ENCODE data around the gene PCDHB15.
A peak's percentile ranks its signal among the peaks of the same experiment; 100 is the strongest.
"Not testable (repeated sequence)": the region's sequence is repeated elsewhere in the genome, so short reads cannot be mapped to it uniquely, and the experiment has no call there.

PCDHB15 gene

DNA sequence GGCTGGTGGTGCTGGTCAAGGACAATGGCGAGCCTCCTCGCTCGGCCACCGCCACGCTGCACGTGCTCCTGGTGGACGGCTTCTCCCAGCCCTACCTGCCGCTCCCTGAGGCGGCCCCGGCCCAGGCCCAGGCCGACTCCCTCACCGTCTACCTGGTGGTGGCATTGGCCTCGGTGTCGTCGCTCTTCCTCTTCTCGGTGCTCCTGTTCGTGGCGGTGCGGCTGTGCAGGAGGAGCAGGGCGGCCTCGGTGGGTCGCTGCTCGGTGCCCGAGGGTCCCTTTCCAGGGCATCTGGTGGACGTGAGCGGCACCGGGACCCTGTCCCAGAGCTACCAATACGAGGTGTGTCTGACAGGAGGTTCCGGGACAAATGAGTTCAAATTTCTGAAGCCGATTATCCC lies 19.8 kb upstream of the PCDHB15 start:
- H3K27me3 Mint-ChIP-seq (ENCODE audit: low read depth): not testable (repeated sequence)

DNA sequence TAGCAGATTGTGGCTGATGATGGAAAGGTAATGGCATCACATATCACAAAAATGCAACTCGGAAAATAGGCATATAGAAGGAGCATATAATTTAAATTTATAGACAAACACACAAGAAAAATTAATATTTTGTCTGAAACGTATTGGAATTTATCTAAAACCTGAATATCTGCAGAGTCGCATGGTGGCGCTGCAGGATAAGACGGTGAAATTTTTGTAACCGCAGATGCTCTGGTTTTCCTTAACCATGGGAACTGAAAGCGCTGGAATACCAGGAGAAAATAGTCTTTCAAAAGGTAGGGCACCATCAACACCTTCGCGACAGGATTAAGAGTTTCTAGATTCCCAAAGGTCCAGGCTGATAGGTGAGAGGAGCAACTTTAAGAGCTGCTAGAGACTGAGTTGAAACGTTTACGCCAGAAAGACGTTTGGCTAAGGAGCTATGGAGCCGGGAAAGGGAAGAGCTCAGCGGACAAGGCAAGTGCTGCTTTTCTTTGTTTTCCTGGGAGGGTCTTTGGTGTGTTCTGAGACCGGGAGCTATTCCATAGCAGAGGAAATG lies 11.0 kb upstream of the PCDHB15 start:
- Mint-ChIP-seq H3K4me1 (ENCODE audit: low read depth) (peaks cover 2% of the 10 kb centered on the region), H3K4me3 (no peak overlapping the region), H3K27ac (no peak overlapping the region), H3K9me3 (peaks cover 41% of the 10 kb centered on the region), H3K36me3 (ENCODE audit: low read depth) (peaks cover 2% of the 10 kb centered on the region), H3K27me3 (ENCODE audit: low read depth) (peaks cover 3% of the 10 kb centered on the region)

More for the DNA sequence above, 19.8 kb upstream of the PCDHB15 start:
- not testable (repeated sequence) for H3K36me3 Mint-ChIP-seq (ENCODE audit: low read depth); H3K4me1 Mint-ChIP-seq (ENCODE audit: low read depth); H3K4me3 Mint-ChIP-seq; H3K27ac Mint-ChIP-seq
- peaks cover 34% of the 10 kb centered on the region for H3K9me3 Mint-ChIP-seq

DNA sequence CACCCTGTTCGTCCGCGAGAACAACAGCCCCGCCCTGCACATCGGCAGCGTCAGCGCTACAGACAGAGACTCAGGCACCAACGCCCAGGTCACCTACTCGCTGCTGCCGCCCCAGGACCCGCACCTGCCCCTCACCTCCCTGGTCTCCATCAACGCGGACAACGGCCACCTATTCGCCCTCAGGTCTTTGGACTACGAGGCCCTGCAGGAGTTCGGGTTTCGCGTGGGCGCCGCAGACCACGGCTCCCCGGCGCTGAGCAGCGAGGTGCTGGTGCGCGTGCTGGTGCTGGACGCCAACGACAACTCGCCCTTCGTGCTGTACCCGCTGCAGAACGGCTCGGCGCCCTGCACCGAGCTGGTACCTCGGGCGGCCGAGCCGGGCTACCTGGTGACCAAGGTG lies 9.3 kb upstream of the PCDHB15 start:
- H3K4me1 Mint-ChIP-seq (ENCODE audit: low read depth); H3K27me3 Mint-ChIP-seq (ENCODE audit: low read depth); H3K4me3 Mint-ChIP-seq; H3K27ac Mint-ChIP-seq; H3K36me3 Mint-ChIP-seq (ENCODE audit: low read depth): not testable (repeated sequence)
- H3K9me3 Mint-ChIP-seq: peaks cover 59% of the 10 kb centered on the region

DNA sequence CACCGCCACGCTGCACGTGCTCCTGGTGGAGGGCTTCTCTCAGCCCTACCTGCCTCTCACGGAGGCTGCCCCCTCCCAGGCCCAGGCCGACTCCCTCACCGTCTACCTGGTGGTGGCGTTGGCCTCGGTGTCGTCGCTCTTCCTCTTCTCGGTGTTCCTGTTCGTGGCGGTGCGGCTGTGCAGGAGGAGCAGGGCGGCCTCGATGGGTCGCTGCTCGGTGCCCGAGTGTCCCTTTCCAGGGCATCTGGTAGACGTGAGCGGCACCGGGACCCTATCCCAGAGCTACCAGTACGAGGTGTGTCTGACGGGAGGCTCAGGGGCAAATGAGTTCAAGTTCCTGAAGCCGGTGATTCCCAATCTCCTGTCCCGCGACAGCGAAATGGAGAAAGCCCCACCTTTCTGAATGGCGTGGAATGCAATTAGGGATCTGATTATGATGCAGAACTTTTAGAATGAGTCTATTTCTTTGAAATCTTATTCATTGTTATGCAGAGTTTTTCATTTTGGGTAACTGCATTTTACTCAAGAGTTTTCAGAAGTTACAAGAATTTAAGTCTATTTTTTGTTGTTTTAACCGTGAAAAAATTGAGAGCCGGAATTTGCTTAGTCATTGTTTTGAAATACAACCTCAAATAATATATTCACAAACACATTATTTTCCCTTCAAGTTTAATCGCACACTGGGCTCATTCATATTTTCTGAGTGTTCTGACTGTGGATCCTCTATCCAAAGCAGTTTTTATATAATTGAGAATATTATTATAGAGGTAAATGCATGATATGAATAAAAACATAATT lies 8.5 kb upstream of the PCDHB15 start:
- Mint-ChIP-seq H3K27ac (peak overlapping the region; percentile 81), H3K9me3 (peaks cover 56% of the 10 kb centered on the region), H3K4me3 (no peak overlapping the region), H3K27me3 (ENCODE audit: low read depth) (peaks cover 3% of the 10 kb centered on the region), H3K36me3 (ENCODE audit: low read depth) (peaks cover 2% of the 10 kb centered on the region), H3K4me1 (ENCODE audit: low read depth) (peaks cover 2% of the 10 kb centered on the region)

DNA sequence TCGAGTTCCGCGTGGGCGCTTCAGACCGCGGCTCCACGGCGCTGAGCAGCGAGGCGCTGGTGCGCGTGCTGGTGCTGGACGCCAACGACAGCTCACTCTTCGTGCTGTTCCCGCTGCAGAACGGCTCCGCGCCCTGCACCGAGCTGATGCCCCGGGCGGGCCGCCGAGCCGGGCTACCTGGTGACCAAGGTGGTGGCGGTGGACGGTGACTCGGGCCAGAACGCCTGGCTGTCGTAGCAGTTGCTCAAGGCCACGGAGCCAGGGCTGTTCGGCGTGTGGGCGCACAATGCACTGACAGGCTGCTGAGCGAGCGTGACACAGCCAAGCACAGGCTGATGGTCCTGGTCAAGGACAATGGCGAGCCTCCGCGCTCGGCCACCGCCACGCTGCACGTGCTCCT lies 3.7 kb upstream of the PCDHB15 start:
- Mint-ChIP-seq H3K27me3 (ENCODE audit: low read depth) (peaks cover 2% of the 10 kb centered on the region), H3K4me3 (no peak overlapping the region)

DNA sequence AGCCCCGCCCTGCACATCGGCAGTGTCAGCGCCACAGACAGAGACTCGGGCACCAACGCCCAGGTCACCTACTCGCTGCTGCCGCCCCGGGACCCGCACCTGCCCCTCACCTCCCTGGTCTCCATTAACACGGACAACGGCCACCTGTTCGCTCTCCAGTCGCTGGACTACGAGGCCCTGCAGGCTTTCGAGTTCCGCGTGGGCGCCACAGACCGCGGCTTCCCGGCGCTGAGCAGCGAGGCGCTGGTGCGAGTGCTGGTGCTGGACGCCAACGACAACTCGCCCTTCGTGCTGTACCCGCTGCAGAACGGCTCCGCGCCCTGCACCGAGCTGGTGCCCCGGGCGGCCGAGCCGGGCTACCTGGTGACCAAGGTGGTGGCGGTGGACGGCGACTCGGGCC lies 1.8 kb downstream of the PCDHB15 start:
- H3K4me1 Mint-ChIP-seq (ENCODE audit: low read depth); H3K36me3 Mint-ChIP-seq (ENCODE audit: low read depth); H3K27ac Mint-ChIP-seq; H3K27me3 Mint-ChIP-seq (ENCODE audit: low read depth); H3K4me3 Mint-ChIP-seq: not testable (repeated sequence)
- peaks cover 76% of the 10 kb centered on the region for H3K9me3 Mint-ChIP-seq

More for the DNA sequence above, 3.7 kb upstream of the PCDHB15 start:
- peaks cover 5% of the 10 kb centered on the region for H3K36me3 Mint-ChIP-seq (ENCODE audit: low read depth)
- no peak overlapping the region for H3K27ac Mint-ChIP-seq
- H3K9me3 Mint-ChIP-seq: peaks cover 75% of the 10 kb centered on the region
- H3K4me1 Mint-ChIP-seq (ENCODE audit: low read depth): peaks cover 2% of the 10 kb centered on the region

DNA sequence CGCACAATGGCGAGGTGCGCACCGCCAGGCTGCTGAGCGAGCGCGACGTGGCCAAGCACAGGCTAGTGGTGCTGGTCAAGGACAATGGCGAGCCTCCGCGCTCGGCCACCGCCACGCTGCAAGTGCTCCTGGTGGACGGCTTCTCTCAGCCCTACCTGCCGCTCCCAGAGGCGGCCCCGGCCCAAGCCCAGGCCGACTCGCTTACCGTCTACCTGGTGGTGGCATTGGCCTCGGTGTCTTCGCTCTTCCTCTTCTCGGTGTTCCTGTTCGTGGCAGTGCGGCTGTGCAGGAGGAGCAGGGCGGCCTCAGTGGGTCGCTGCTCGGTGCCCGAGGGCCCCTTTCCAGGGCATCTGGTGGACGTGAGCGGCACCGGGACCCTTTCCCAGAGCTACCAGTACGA lies 2.2 kb downstream of the PCDHB15 start:
- H3K27me3 Mint-ChIP-seq (ENCODE audit: low read depth); H3K4me3 Mint-ChIP-seq; H3K27ac Mint-ChIP-seq; H3K36me3 Mint-ChIP-seq (ENCODE audit: low read depth); H3K4me1 Mint-ChIP-seq (ENCODE audit: low read depth): not testable (repeated sequence)
- peaks cover 71% of the 10 kb centered on the region for H3K9me3 Mint-ChIP-seq

DNA sequence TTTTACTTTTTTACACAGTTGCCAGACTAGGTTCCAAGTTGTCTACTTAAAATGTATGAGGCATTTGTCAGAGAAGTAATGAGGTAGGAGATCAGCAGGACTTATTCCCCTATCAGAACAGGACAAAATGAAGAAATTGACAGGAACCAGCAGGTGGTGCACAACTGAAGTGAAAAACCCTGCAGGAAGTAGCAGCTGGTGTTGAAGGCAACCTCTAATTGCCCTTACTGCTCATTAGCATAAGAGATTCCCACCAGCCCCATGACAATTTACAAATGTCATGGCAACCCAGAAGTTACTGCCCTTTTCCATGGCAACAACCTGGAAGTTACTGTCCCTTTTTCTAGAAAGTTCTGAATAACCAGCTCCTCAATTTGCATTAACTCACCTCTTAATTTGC lies 5.4 kb downstream of the PCDHB15 start:
- Mint-ChIP-seq H3K9me3 (peaks cover 68% of the 10 kb centered on the region), H3K4me1 (ENCODE audit: low read depth) (no peaks in the 10 kb centered on the region)

DNA sequence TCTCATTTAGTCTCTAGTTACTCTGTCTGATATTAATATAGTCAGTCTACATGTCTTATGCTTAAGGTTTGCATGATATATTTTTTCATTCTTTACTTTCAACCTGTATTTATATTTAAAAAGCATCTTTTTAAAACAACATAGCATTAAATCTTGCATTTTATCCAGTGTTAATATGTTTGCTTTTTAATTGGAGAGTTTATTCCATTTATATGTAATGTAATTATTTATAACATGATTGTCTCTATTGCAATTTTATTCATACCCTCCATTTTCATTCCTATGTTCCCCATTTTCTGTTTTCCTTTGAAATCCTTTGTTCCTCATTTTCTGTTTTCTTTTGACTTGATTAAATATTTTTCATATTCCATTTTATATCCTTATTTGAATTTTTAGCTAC lies 13.3 kb downstream of the PCDHB15 start:
- no peaks in the 10 kb centered on the region for H3K27me3 Mint-ChIP-seq (ENCODE audit: low read depth)
- no peaks in the 10 kb centered on the region for H3K36me3 Mint-ChIP-seq (ENCODE audit: low read depth)
- no peak overlapping the region for H3K4me3 Mint-ChIP-seq
- H3K4me1 Mint-ChIP-seq (ENCODE audit: low read depth): no peaks in the 10 kb centered on the region
- peaks cover 77% of the 10 kb centered on the region for H3K9me3 Mint-ChIP-seq
- no peak overlapping the region for H3K27ac Mint-ChIP-seq

More for the DNA sequence above, 5.4 kb downstream of the PCDHB15 start:
- no peak overlapping the region for H3K4me3 Mint-ChIP-seq
- H3K27ac Mint-ChIP-seq: no peak overlapping the region
- H3K36me3 Mint-ChIP-seq (ENCODE audit: low read depth): no peaks in the 10 kb centered on the region
- H3K27me3 Mint-ChIP-seq (ENCODE audit: low read depth): no peaks in the 10 kb centered on the region

DNA sequence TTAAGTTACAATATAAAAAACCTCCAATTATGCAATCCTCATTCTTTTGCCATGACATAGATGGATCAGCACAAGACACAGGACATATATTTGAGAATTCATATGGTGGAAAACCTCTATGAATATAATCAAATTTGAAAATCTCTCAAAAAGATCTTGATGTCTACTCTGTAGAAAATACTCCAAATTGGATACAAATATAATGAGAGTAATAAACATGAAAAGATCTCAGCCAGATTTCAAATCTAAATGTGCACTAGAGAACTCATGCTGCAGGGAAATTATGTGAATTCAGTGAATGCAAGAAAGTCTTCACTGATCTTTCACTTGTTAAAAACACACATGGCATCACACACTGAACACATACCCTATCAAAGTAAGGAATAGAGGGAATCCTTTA lies 13.8 kb downstream of the PCDHB15 start:
- peaks cover 74% of the 10 kb centered on the region for H3K9me3 Mint-ChIP-seq
- no peak overlapping the region for H3K27ac Mint-ChIP-seq
- H3K4me3 Mint-ChIP-seq: no peak overlapping the region
- no peaks in the 10 kb centered on the region for H3K4me1 Mint-ChIP-seq (ENCODE audit: low read depth)
- H3K36me3 Mint-ChIP-seq (ENCODE audit: low read depth): no peaks in the 10 kb centered on the region
- H3K27me3 Mint-ChIP-seq (ENCODE audit: low read depth): no peaks in the 10 kb centered on the region

DNA sequence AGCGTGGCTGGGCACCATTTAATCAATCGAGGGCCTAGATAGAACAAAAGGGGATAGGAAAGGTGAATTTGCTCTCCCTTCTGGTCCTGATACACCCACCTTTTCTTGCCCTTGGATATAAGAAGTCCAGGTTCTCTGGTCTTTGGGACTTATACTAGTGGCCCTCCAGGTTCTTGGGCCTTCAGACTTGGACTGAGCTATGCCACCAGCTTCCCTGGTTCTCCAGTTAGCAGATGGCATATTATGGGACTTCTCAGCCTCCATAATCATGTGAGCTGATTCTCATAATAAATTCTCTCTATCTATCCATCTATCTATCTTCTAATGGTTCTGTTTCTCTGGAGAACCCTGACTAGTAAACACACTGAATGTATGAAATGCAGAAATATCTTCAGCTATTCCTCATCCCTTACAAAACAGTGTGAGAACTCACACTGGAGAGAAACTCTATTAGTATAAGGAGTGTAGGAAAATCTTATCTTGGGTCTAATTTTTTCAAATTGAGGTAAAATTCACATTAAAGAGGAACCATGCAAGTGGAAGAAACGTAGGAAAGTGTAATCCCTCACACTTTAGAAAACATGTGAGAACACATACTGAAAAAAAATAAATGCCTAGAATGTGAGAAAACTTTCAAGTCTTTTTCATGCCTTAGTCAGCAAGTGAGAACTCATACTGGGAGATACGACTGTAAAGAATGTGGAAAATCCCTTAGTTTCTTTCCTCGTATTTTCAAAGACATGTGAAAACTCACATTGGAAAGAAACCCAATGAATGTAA lies 15.5 kb downstream of the PCDHB15 start:
- Mint-ChIP-seq H3K27ac (no peak overlapping the region), H3K4me3 (no peak overlapping the region), H3K9me3 (peaks cover 74% of the 10 kb centered on the region), H3K27me3 (ENCODE audit: low read depth) (no peaks in the 10 kb centered on the region), H3K36me3 (ENCODE audit: low read depth) (no peaks in the 10 kb centered on the region), H3K4me1 (ENCODE audit: low read depth) (no peaks in the 10 kb centered on the region)

DNA sequence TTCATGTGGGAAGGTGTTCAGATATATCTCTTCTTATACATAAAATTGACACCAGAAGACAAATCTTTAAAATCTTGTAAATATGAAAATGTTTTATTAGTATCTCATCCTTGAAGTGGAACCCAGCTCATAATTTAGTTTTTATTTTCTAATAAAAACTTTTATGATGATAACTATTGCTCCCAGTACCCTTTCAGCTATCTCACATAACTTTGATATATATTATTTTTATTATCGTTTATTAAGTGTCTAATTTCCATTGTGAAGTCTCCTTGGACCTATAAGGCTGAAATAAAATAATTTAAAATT lies 16.0 kb downstream of the PCDHB15 start:
- Mint-ChIP-seq H3K4me3 (no peak overlapping the region), H3K27ac (no peak overlapping the region), H3K9me3 (peaks cover 74% of the 10 kb centered on the region), H3K4me1 (ENCODE audit: low read depth) (no peaks in the 10 kb centered on the region), H3K36me3 (ENCODE audit: low read depth) (no peaks in the 10 kb centered on the region), H3K27me3 (ENCODE audit: low read depth) (no peaks in the 10 kb centered on the region)

DNA sequence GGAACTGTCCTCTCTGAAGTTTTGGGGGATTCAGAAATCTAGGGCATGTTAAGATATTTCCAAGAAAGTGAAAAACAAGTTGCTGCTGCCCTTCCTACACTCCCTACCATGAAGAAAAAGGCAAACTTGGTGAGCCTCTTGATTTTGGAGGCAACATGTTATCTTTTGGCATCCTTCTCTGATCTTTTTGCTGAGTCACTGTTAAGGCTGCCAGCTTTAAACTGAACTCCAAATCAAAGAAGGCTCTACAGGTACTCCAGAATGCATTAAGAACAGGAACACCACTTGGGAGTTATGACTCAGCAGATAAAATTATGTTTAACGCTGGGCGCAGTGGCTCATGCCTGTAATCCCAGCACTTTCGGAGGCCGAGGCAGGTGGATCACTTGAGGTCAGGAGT lies 24.0 kb downstream of the PCDHB15 start:
- H3K27me3 Mint-ChIP-seq (ENCODE audit: low read depth): no peaks in the 10 kb centered on the region
- H3K4me3 Mint-ChIP-seq: no peak overlapping the region
- no peaks in the 10 kb centered on the region for H3K4me1 Mint-ChIP-seq (ENCODE audit: low read depth)
- no peaks in the 10 kb centered on the region for H3K36me3 Mint-ChIP-seq (ENCODE audit: low read depth)
- peaks cover 82% of the 10 kb centered on the region for H3K9me3 Mint-ChIP-seq
- H3K27ac Mint-ChIP-seq: no peak overlapping the region

DNA sequence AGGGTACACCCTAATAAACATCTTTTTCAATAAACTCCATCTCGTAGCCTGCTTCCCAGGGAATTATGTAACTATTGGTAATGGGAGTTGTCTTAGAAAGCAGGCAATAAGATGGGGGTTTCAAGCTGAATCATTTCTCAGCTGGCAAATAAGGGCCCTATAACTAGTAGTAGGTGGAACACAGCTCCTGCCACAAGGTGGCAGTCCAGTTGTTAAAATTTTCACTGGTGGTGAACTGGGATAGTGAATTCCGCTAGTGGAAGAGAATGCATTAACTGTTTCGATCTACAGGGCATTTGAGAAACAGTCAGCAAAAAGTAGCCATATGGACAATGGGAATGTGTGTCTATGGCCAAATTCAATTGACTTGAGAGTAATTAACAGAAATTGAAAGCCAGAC lies 27.7 kb downstream of the PCDHB15 start:
- Mint-ChIP-seq H3K27ac (no peak overlapping the region), H3K4me3 (no peak overlapping the region), H3K27me3 (ENCODE audit: low read depth) (no peaks in the 10 kb centered on the region), H3K9me3 (peaks cover 74% of the 10 kb centered on the region), H3K4me1 (ENCODE audit: low read depth) (no peaks in the 10 kb centered on the region), H3K36me3 (ENCODE audit: low read depth) (no peaks in the 10 kb centered on the region)

DNA sequence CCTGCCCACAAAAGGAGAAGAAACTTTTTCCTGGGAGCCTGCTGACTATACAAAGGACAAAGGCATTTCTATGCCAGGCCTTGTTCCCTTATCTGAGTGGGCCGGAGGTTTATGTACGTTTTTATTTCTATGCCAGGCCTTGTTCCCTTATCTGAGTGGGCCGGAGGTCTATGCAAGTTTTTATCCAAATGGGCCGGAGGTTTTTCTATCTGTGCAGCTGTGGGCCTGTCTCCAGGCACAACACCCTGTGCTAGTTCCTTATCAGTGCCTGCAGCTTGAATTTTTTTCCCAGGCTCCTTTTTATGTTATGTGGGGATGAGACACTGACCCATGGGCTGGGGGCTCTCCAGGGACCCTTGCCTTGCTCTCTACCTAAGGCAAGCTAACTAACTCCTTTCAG lies 53.2 kb downstream of the PCDHB15 start:
- H3K27ac Mint-ChIP-seq: no peak overlapping the region
- peaks cover 3% of the 10 kb centered on the region for H3K36me3 Mint-ChIP-seq (ENCODE audit: low read depth)
- no peak overlapping the region for H3K4me3 Mint-ChIP-seq
- H3K27me3 Mint-ChIP-seq (ENCODE audit: low read depth): no peaks in the 10 kb centered on the region
- peaks cover 68% of the 10 kb centered on the region for H3K9me3 Mint-ChIP-seq
- no peaks in the 10 kb centered on the region for H3K4me1 Mint-ChIP-seq (ENCODE audit: low read depth)
